ENCODE results near the gene DNAJB6. TPM values are rescaled to one million over a fixed set of nuclear protein-coding genes. Genes with fewer than 3 reads are reported as not detected.

DNAJB6 gene
- total RNA-seq, 1 donor from 2014 or later: 155 TPM

DNA sequence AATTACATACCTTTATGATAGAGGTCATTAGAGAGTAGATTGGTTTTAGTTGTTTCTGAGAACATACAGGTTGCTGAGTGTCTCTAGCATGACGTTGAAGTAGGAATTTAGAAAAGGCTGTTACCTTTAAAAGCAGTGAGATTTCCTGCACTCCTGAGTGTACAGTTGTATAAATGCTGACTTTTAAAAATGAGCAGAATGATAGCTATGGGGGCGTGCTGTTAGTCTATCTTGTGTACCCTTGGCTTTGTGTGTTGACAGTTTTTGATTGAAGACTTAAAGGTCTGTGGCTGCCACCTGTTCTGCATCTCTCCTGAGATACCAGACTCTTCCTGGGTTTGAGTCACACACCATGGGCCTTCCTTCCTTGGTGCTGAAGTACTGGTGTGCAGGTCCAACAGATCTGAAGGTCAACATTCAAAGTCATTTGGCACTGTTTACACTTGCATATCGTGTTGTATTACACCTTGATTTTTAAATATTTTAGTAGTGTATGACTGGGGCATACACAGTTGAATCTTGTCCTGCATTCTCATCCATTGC lies 23.8 kb downstream of the DNAJB6 start:
- Mint-ChIP-seq H3K27me3 (ENCODE audit: unreplicated experiment) (peaks cover 2% of the 10 kb centered on the region), H3K4me1 (ENCODE audit: unreplicated experiment) (peaks cover 16% of the 10 kb centered on the region), H3K4me3 (ENCODE audit: unreplicated experiment) (peak overlapping the region; percentile 56), H3K9me3 (ENCODE audit: unreplicated experiment) (no peaks in the 10 kb centered on the region), H3K27ac (ENCODE audit: unreplicated experiment) (no peak overlapping the region), H3K36me3 (ENCODE audit: low read depth, unreplicated experiment) (peaks cover 49% of the 10 kb centered on the region)
- no peak for DNase-seq (ENCODE audit: low spot score)
- TF ChIP-seq, protein P1, sequence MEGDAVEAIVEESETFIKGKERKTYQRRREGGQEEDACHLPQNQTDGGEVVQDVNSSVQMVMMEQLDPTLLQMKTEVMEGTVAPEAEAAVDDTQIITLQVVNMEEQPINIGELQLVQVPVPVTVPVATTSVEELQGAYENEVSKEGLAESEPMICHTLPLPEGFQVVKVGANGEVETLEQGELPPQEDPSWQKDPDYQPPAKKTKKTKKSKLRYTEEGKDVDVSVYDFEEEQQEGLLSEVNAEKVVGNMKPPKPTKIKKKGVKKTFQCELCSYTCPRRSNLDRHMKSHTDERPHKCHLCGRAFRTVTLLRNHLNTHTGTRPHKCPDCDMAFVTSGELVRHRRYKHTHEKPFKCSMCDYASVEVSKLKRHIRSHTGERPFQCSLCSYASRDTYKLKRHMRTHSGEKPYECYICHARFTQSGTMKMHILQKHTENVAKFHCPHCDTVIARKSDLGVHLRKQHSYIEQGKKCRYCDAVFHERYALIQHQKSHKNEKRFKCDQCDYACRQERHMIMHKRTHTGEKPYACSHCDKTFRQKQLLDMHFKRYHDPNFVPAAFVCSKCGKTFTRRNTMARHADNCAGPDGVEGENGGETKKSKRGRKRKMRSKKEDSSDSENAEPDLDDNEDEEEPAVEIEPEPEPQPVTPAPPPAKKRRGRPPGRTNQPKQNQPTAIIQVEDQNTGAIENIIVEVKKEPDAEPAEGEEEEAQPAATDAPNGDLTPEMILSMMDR (IDR thresholded peaks at IDR 0.05; ENCODE audit: unreplicated experiment): no peak

DNA sequence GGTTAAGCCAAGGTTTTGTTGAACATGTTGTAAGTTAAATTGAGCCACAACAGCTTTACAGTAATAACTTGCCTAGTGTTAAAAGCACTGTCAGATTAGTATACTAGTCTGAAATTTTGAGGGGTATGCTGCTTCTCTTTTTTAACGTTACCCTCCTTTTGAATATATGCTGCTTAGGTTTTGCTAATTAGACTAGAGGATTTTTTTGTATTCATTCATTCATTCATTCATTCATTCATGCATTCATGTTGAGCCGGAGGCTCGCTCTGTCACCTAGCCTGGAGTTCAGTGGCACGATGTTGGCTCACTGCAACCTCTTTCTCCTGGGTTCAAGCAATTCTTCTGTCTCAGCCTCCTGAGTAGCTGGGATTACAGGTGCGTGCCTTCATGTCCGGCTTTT lies 24.7 kb downstream of the DNAJB6 start:
- Mint-ChIP-seq H3K27ac (ENCODE audit: unreplicated experiment) (no peak overlapping the region), H3K9me3 (ENCODE audit: unreplicated experiment) (no peaks in the 10 kb centered on the region), H3K4me3 (ENCODE audit: unreplicated experiment) (no peak overlapping the region), H3K27me3 (ENCODE audit: unreplicated experiment) (no peaks in the 10 kb centered on the region), H3K4me1 (ENCODE audit: unreplicated experiment) (peaks cover 8% of the 10 kb centered on the region), H3K36me3 (ENCODE audit: low read depth, unreplicated experiment) (peaks cover 48% of the 10 kb centered on the region)
- no peak for DNase-seq (ENCODE audit: low spot score)
- TF ChIP-seq, protein P1 (IDR thresholded peaks at IDR 0.05; ENCODE audit: unreplicated experiment): no peak

DNA sequence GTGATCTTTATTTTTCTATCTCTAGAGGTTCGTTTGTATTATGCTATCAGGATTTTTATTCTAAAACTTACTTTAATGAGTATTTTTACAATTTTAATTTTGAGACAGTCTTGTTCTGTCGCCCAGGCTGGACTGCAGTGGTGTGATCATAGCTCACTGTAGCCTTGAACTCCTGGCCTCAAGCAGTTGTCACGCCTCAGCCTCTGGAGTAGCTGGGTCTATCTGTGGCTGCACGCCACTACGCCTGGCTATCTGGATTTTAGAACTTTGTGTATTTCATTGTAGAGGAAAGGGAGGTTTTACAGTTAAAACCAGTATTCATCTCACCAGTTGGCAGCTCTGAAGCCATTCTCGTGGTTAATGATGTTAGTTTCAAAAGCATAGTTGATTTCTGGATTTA lies 25.9 kb downstream of the DNAJB6 start:
- peaks cover 4% of the 10 kb centered on the region for H3K4me1 Mint-ChIP-seq (ENCODE audit: unreplicated experiment)
- peaks cover 51% of the 10 kb centered on the region for H3K36me3 Mint-ChIP-seq (ENCODE audit: low read depth, unreplicated experiment)
- TF ChIP-seq, protein P1 (IDR thresholded peaks at IDR 0.05; ENCODE audit: unreplicated experiment): no peak
- H3K27ac Mint-ChIP-seq (ENCODE audit: unreplicated experiment): no peak overlapping the region
- H3K27me3 Mint-ChIP-seq (ENCODE audit: unreplicated experiment): no peaks in the 10 kb centered on the region
- peak overlapping the region; percentile 42 for H3K4me3 Mint-ChIP-seq (ENCODE audit: unreplicated experiment)
- DNase-seq (ENCODE audit: low spot score): no peak
- H3K9me3 Mint-ChIP-seq (ENCODE audit: unreplicated experiment): no peaks in the 10 kb centered on the region

DNA sequence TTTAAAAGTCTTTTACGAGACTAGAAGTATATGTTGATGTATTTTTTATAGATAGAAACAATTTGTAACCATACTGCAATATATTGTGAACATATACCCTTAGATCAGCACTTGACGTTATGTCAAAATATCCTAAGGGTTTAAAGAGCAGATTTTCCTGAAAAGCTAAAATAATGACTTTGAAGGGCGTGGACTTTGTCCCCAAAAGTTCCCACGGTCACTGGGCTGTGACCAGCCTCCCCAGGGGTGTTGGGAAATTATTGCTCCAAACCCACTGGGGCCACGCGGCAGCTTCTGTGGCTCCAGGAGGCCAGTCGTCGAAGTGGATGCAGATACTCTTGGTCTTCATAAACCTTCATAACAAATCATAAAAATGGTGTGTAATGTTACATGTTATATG lies 29.9 kb downstream of the DNAJB6 start:
- Mint-ChIP-seq H3K27ac (ENCODE audit: unreplicated experiment) (no peak overlapping the region), H3K9me3 (ENCODE audit: unreplicated experiment) (no peaks in the 10 kb centered on the region), H3K4me1 (ENCODE audit: unreplicated experiment) (no peaks in the 10 kb centered on the region), H3K4me3 (ENCODE audit: unreplicated experiment) (peak overlapping the region; percentile 61), H3K36me3 (ENCODE audit: low read depth, unreplicated experiment) (peaks cover 39% of the 10 kb centered on the region), H3K27me3 (ENCODE audit: unreplicated experiment) (no peaks in the 10 kb centered on the region)
- DNase-seq (ENCODE audit: low spot score): no peak
- TF ChIP-seq, protein P1 (IDR thresholded peaks at IDR 0.05; ENCODE audit: unreplicated experiment): no peak

DNA sequence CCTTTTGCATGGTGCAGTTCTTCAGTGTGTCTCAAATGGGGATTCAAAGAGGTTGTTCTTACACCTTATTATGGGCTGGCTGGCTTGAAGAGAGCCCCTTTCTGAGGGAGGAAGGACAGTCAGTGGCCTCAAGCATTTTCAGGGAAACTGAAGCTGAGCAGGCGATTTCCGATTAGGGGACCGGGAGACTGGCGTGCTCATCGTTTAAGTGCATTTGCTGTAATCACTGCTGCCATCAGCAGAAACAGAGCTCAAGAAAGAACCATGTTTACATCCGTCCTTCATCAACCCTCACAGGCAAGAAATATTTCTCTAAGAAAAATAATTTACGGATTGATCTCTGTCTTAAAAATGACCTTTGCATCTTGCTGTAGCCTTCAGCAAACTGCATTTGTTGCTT lies 32.2 kb downstream of the DNAJB6 start:
- H3K9me3 Mint-ChIP-seq (ENCODE audit: unreplicated experiment): no peaks in the 10 kb centered on the region
- no peak overlapping the region for H3K27ac Mint-ChIP-seq (ENCODE audit: unreplicated experiment)
- peaks cover 8% of the 10 kb centered on the region for H3K27me3 Mint-ChIP-seq (ENCODE audit: unreplicated experiment)
- peaks cover 3% of the 10 kb centered on the region for H3K4me1 Mint-ChIP-seq (ENCODE audit: unreplicated experiment)
- TF ChIP-seq, protein P1 (IDR thresholded peaks at IDR 0.05; ENCODE audit: unreplicated experiment): no peak
- H3K36me3 Mint-ChIP-seq (ENCODE audit: low read depth, unreplicated experiment): peaks cover 56% of the 10 kb centered on the region
- no peak overlapping the region for H3K4me3 Mint-ChIP-seq (ENCODE audit: unreplicated experiment)
- DNase-seq (ENCODE audit: low spot score): no peak

Data from endothelial cell (in vitro differentiated cells).